Colonic mucosa (tissue), 4 donors: ENCODE results near the gene PARD3B. TPM values are rescaled to one million over a fixed set of nuclear protein-coding genes. Genes with fewer than 3 reads are reported as not detected.

ENCODE experiments used
- DNase-seq: peaks from one replicate; pipeline ENCODE4 v3.0.0-alpha.2; 2020
- H3K27ac ChIP-seq: fragments of 200-600 bp; one replicate; pipeline ENCODE4 v1.8.0; 2021
- H3K27me3 ChIP-seq: fragments of 200-600 bp; one replicate; pipeline ENCODE4 v1.8.0; 2021
- H3K36me3 ChIP-seq: fragments of 200-600 bp; one replicate; pipeline ENCODE4 v1.8.0; 2021
- H3K4me1 ChIP-seq: fragments of 200-600 bp; one replicate; pipeline ENCODE4 v1.8.0; 2021; ENCODE audit warnings: mild to moderate bottlenecking
- H3K4me3 ChIP-seq: fragments of 200-600 bp; one replicate; pipeline ENCODE4 v1.8.0; 2021
- H3K9ac ChIP-seq, 2 donors: one replicate each; pipeline ENCODE4 v1.7.0; 2013; ENCODE audit warnings: control low read depth in 2 of 2, low read depth in 2 of 2, low read length in 2 of 2
- H3K9me3 ChIP-seq: fragments of 200-600 bp; one replicate; pipeline ENCODE4 v1.8.0; 2021
- intact Hi-C: fragments of 100-400 bp; cut with DNase I; formaldehyde crosslinking; loops from one replicate; pipeline ENCODE4 v1.14.1; 2022
- total RNA-seq, 2 donors: library from RNA; stranded (reverse); fragmentation: NEBNext Ultra II Directional in 1 of 2; extraction: Animal tissue kit (Norgen Biotek cat#: 25700) in 1 of 2; gene quantifications; one replicate each; pipeline ENCODE4 v1.2.1, GENCODE V29; 2021
- TF ChIP-seq, protein P1 (sequence below): fragments of 200-600 bp; IDR thresholded peaks from one replicate; pipeline ENCODE4 v1.8.0; 2022; ENCODE audit warnings: antibody characterized with exemption, mild to moderate bottlenecking
- donor health status: healthy.
- donor health status: DM: no; HTN: no; CAD: no.
- donor health status: DM: no; HTN: no; CAD: no.

The PARD3B gene
- total RNA-seq, 2 donors from 2014 or later: 20.0 to 24.2 TPM

GRCh38 chr2:205361970-205362369 is 816.7 kb downstream of the PARD3B start:
- H3K4me3 ChIP-seq: no peak overlapping the region
- H3K9ac ChIP-seq: no peak overlapping the region
- H3K27ac ChIP-seq: no peak overlapping the region
- TF ChIP-seq, protein P1, sequence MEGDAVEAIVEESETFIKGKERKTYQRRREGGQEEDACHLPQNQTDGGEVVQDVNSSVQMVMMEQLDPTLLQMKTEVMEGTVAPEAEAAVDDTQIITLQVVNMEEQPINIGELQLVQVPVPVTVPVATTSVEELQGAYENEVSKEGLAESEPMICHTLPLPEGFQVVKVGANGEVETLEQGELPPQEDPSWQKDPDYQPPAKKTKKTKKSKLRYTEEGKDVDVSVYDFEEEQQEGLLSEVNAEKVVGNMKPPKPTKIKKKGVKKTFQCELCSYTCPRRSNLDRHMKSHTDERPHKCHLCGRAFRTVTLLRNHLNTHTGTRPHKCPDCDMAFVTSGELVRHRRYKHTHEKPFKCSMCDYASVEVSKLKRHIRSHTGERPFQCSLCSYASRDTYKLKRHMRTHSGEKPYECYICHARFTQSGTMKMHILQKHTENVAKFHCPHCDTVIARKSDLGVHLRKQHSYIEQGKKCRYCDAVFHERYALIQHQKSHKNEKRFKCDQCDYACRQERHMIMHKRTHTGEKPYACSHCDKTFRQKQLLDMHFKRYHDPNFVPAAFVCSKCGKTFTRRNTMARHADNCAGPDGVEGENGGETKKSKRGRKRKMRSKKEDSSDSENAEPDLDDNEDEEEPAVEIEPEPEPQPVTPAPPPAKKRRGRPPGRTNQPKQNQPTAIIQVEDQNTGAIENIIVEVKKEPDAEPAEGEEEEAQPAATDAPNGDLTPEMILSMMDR: no peak
- no peaks in the 10 kb centered on the region for H3K9me3 ChIP-seq
- no peaks in the 10 kb centered on the region for H3K36me3 ChIP-seq
- H3K27me3 ChIP-seq: no peaks in the 10 kb centered on the region
- intact Hi-C loops: no loop called here
- H3K4me1 ChIP-seq: no peaks in the 10 kb centered on the region
- DNase-seq: no peak

DNA sequence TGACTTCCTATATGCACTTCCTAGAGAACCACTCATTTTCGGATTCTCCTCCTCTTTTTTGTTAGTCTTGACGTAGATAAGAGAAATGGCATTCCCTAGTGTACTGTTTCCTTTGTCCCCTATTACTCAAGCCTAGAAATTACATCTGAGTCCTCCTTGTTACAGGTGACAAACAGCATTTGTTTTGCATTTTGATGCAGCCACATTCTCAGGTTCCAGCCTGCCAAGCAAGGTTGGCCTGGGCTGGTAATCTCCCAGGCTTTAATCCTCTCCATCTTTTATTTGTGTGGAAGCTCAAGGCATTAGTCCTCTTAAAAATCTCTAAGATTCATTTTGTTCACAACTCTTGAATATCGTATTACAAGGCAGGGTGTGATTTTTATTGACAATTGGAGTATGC is 819.0 kb downstream of the PARD3B start:
- no peaks in the 10 kb centered on the region for H3K27me3 ChIP-seq
- H3K4me1 ChIP-seq: no peaks in the 10 kb centered on the region
- DNase-seq: no peak
- no peak overlapping the region for H3K4me3 ChIP-seq
- intact Hi-C loops: no loop called here
- no peaks in the 10 kb centered on the region for H3K9me3 ChIP-seq
- no peak overlapping the region for H3K9ac ChIP-seq
- H3K36me3 ChIP-seq: no peaks in the 10 kb centered on the region
- TF ChIP-seq, protein P1: no peak
- H3K27ac ChIP-seq: no peak overlapping the region

- H3K36me3 ChIP-seq: no peaks in the 10 kb centered on the region
- no peak for DNase-seq
- no peaks in the 10 kb centered on the region for H3K9me3 ChIP-seq
- intact Hi-C loops: no loop called here
- H3K27me3 ChIP-seq: no peaks in the 10 kb centered on the region
- H3K27ac ChIP-seq: no peak overlapping the region
- no peak overlapping the region for H3K9ac ChIP-seq
- H3K4me1 ChIP-seq: no peaks in the 10 kb centered on the region
- TF ChIP-seq, protein P1: no peak
- no peak overlapping the region for H3K4me3 ChIP-seq
These were observed 821.2 kb downstream of the PARD3B start for GRCh38 chr2:205366336-205367060.

GRCh38 chr2:205367331-205367935 is 822.2 kb downstream of the PARD3B start:
- H3K27ac ChIP-seq: no peak overlapping the region
- no peaks in the 10 kb centered on the region for H3K36me3 ChIP-seq
- H3K9ac ChIP-seq: no peak overlapping the region
- no peak for DNase-seq
- no peaks in the 10 kb centered on the region for H3K27me3 ChIP-seq
- intact Hi-C loops: no loop called here
- H3K4me1 ChIP-seq: no peaks in the 10 kb centered on the region
- no peak overlapping the region for H3K4me3 ChIP-seq
- no peaks in the 10 kb centered on the region for H3K9me3 ChIP-seq
- TF ChIP-seq, protein P1: no peak

DNA sequence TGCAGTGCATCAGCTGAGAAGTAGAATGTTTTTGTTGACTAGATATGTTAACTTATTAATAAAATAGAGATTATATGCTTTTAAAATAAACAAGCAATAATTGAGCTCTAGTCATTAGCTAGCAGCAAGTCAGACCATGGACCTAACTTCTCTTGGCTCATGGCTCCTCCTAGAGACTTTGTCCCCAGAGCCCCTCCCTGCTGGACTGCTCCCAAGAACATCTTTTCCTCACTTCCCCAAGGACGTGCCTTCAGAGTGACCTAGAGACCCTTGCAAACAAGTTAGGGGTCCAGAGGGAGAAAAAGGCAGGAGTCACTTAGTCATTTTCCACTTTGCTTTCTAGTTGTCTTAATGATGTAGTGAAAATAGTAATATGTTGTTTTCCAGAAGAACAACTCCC is 824.5 kb downstream of the PARD3B start:
- no peak for DNase-seq
- TF ChIP-seq, protein P1: no peak
- no peak overlapping the region for H3K27ac ChIP-seq

More for the DNA sequence above, 824.5 kb downstream of the PARD3B start:
- Histone ChIP-seq H3K4me3 (no peak overlapping the region), H3K4me1 (no peaks in the 10 kb centered on the region), H3K27me3 (no peaks in the 10 kb centered on the region), H3K9ac (no peak overlapping the region), H3K36me3 (no peaks in the 10 kb centered on the region), H3K9me3 (no peaks in the 10 kb centered on the region)
- intact Hi-C loops: no loop called here
